ENCODE measurements around the gene EPHB1. TPM values are rescaled to one million over a fixed set of nuclear protein-coding genes. Genes with fewer than 3 reads are reported as not detected.

The EPHB1 gene
- total RNA-seq, 1 donor, result 0.36 TPM

DNA sequence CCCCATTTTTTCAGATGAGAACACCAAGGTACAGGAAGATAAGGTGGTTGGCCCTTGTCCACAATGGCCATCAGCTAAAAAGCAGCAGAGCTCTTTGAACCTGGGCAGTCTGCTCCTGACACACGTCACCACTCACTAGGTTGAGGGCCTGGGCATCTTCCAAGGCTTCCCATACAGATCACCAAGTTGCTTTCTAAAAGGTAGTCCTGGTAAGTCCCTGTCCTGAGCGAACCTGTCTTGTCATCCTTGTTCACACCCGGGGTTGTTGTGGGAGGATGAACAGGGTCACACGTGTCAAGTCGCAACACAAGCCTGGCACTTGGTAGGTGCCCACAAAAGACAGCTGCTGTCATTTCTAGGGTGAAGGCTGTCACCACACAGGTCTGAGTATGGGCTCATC lies 260.4 kb downstream of the EPHB1 start:
- no peaks in the 10 kb centered on the region for H3K4me1 ChIP-seq (ENCODE audit: insufficient read depth, low read length)
- H3K36me3 ChIP-seq (ENCODE audit: insufficient read depth, low read length), result no peaks in the 10 kb centered on the region
- H3K27me3 ChIP-seq (ENCODE audit: insufficient read depth, low read length), result no peaks in the 10 kb centered on the region
- H3K4me2 ChIP-seq (ENCODE audit: insufficient read depth, low read length), result no peak overlapping the region
- no peaks in the 10 kb centered on the region for H3K79me2 ChIP-seq (ENCODE audit: insufficient read depth, low read length)
- no peaks in the 10 kb centered on the region for H4K20me1 ChIP-seq (ENCODE audit: insufficient read depth, low read length)
- H3K4me3 ChIP-seq (ENCODE audit: insufficient read depth, low read length), result no peak overlapping the region
- no peaks in the 10 kb centered on the region for H3K9me3 ChIP-seq (ENCODE audit: low read depth, low read length)
- H2AFZ ChIP-seq (ENCODE audit: low read length), result no peak overlapping the region
- TF ChIP-seq, protein P1, sequence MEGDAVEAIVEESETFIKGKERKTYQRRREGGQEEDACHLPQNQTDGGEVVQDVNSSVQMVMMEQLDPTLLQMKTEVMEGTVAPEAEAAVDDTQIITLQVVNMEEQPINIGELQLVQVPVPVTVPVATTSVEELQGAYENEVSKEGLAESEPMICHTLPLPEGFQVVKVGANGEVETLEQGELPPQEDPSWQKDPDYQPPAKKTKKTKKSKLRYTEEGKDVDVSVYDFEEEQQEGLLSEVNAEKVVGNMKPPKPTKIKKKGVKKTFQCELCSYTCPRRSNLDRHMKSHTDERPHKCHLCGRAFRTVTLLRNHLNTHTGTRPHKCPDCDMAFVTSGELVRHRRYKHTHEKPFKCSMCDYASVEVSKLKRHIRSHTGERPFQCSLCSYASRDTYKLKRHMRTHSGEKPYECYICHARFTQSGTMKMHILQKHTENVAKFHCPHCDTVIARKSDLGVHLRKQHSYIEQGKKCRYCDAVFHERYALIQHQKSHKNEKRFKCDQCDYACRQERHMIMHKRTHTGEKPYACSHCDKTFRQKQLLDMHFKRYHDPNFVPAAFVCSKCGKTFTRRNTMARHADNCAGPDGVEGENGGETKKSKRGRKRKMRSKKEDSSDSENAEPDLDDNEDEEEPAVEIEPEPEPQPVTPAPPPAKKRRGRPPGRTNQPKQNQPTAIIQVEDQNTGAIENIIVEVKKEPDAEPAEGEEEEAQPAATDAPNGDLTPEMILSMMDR (IDR thresholded peaks at IDR 0.05; ENCODE audit: extremely low read depth, low read depth, low read length), result no peak
- H3K27ac ChIP-seq (ENCODE audit: low read depth, low read length), result no peak overlapping the region
- DNase-seq (ENCODE audit: insufficient read length, low spot score, missing footprints), result no peak

DNA sequence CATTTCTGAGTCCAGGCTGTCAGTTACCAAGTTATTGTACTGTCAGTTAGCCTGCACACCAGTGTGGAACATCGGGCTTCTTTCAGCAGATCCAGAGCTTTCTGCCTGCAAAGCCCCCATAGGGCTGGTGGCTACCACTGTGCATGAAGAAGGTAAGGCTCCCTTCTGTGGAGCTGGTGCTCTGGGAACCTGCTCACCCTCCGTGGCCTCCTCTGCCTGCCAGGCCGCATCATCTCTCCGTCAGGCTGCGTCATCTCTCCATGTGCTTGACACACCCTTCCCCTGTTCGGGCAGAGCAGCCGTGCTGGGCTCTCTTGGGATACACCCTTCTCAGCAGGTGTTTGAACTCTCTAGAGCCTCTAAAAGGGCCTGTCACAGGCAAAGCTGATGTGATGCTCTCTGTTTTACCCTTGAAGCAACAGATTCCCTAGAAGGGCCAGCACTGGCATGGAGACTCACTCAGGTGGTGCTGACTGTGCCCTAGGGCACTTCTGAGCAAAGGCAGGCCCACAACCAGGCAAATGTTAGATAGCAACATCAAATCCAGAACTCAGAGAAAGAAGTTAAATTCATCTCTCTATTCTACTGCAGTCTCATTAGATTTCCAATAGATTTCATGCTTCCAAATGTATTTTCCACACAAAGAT lies 261.1 kb downstream of the EPHB1 start:
- Histone ChIP-seq H3K27me3 (ENCODE audit: insufficient read depth, low read length) (no peaks in the 10 kb centered on the region), H3K4me3 (ENCODE audit: insufficient read depth, low read length) (no peak overlapping the region), H3K79me2 (ENCODE audit: insufficient read depth, low read length) (no peaks in the 10 kb centered on the region), H3K4me2 (ENCODE audit: insufficient read depth, low read length) (no peak overlapping the region), H4K20me1 (ENCODE audit: insufficient read depth, low read length) (no peaks in the 10 kb centered on the region), H3K27ac (ENCODE audit: low read depth, low read length) (no peak overlapping the region), H3K9me3 (ENCODE audit: low read depth, low read length) (no peaks in the 10 kb centered on the region), H2AFZ (ENCODE audit: low read length) (no peak overlapping the region), H3K4me1 (ENCODE audit: insufficient read depth, low read length) (no peaks in the 10 kb centered on the region), H3K36me3 (ENCODE audit: insufficient read depth, low read length) (no peaks in the 10 kb centered on the region)
- no peak for DNase-seq (ENCODE audit: insufficient read length, low spot score, missing footprints)
- TF ChIP-seq, protein P1 (IDR thresholded peaks at IDR 0.05; ENCODE audit: extremely low read depth, low read depth, low read length), result no peak

DNA sequence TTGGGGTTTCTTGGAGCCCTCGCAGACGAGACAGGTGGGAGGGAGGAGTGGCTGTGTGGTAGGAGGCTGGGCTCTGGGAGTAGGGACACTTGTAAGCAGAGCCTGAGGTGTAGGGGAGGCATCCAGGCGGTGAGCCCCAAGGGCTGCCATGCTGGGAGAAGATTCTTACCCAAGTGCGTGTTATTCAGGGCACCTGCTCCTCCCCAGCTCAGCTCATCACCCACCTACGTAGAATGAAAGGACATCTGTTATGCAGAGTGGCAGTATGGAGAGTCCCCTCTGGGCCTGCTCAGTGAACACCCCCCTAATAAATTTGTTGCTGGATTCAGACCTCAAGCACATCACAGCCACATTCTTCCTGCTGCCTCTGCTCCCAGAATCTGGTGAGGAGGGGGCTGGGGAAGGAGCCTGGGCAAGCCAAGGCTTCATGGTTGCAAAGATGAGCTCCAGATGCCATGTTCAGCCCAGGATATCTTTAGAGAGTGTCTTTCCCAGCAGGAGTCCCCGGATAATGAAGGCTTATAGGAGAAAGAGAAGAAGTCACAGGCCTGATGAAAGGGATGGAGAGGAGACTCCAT lies 261.8 kb downstream of the EPHB1 start:
- no peak for DNase-seq (ENCODE audit: insufficient read length, low spot score, missing footprints)
- no peak overlapping the region for H3K27ac ChIP-seq (ENCODE audit: low read depth, low read length)
- H2AFZ ChIP-seq (ENCODE audit: low read length), result no peak overlapping the region
- H3K9me3 ChIP-seq (ENCODE audit: low read depth, low read length), result no peaks in the 10 kb centered on the region
- H3K79me2 ChIP-seq (ENCODE audit: insufficient read depth, low read length), result no peaks in the 10 kb centered on the region
- H3K27me3 ChIP-seq (ENCODE audit: insufficient read depth, low read length), result no peaks in the 10 kb centered on the region
- H3K4me3 ChIP-seq (ENCODE audit: insufficient read depth, low read length), result no peak overlapping the region
- TF ChIP-seq, protein P1 (IDR thresholded peaks at IDR 0.05; ENCODE audit: extremely low read depth, low read depth, low read length), result no peak
- H3K4me1 ChIP-seq (ENCODE audit: insufficient read depth, low read length), result no peaks in the 10 kb centered on the region
- no peak overlapping the region for H3K4me2 ChIP-seq (ENCODE audit: insufficient read depth, low read length)
- H4K20me1 ChIP-seq (ENCODE audit: insufficient read depth, low read length), result no peaks in the 10 kb centered on the region
- H3K36me3 ChIP-seq (ENCODE audit: insufficient read depth, low read length), result no peaks in the 10 kb centered on the region

DNA sequence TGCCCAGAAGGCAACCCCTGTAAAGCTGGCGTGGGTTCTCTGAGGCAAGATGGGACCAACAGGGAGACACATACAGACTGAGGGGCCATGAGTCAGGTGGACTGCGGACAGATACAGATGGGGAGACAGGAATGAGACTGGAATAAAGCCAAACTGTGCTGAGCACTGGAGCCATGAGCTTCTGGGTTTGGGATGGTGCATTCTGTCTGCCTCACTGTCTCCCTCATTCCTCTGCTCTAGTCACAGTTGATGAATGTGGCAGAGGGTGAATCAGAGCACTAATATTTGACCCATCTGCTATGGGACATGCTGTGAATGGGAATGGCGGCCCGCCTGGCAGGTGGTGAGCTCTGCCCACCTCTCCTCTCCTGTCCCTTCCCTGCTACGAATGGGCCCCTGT lies 262.9 kb downstream of the EPHB1 start:
- no peak for DNase-seq (ENCODE audit: insufficient read length, low spot score, missing footprints)
- H3K27me3 ChIP-seq (ENCODE audit: insufficient read depth, low read length), result no peaks in the 10 kb centered on the region

More for the DNA sequence above, 262.9 kb downstream of the EPHB1 start:
- H3K4me1 ChIP-seq (ENCODE audit: insufficient read depth, low read length), result no peaks in the 10 kb centered on the region
- H3K4me3 ChIP-seq (ENCODE audit: insufficient read depth, low read length), result no peak overlapping the region
- H3K9me3 ChIP-seq (ENCODE audit: low read depth, low read length), result no peaks in the 10 kb centered on the region
- TF ChIP-seq, protein P1 (IDR thresholded peaks at IDR 0.05; ENCODE audit: extremely low read depth, low read depth, low read length), result no peak
- no peaks in the 10 kb centered on the region for H4K20me1 ChIP-seq (ENCODE audit: insufficient read depth, low read length)
- no peak overlapping the region for H2AFZ ChIP-seq (ENCODE audit: low read length)
- H3K79me2 ChIP-seq (ENCODE audit: insufficient read depth, low read length), result no peaks in the 10 kb centered on the region
- no peak overlapping the region for H3K4me2 ChIP-seq (ENCODE audit: insufficient read depth, low read length)
- H3K36me3 ChIP-seq (ENCODE audit: insufficient read depth, low read length), result no peaks in the 10 kb centered on the region
- no peak overlapping the region for H3K27ac ChIP-seq (ENCODE audit: low read depth, low read length)

Measured in osteoblast (primary cell).